Neuronal stem cell (in vitro differentiated cells): ENCODE results near the gene IRS1.

ENCODE experiments used
- DNase-seq: peaks from one replicate; pipeline ENCODE4 v3.0.0-alpha.2; 2013; ENCODE audit warnings: low spot score
- H2AFZ ChIP-seq: one replicate; pipeline ENCODE4 v1.6.1; 2013; ENCODE audit warnings: mild to moderate bottlenecking, low read length, inconsistent platforms
- H2AK5ac ChIP-seq: 2 replicates; pipeline ENCODE4 v1.6.1; 2013; ENCODE audit warnings: low read depth, mild to moderate bottlenecking, inconsistent platforms, low read length, moderate library complexity, mixed read lengths
- H2BK120ac ChIP-seq: 2 replicates; pipeline ENCODE4 v1.6.1; 2013; ENCODE audit warnings: low read depth, mild to moderate bottlenecking, inconsistent platforms, low read length, moderate library complexity, mixed read lengths
- H2BK12ac ChIP-seq: one replicate; pipeline ENCODE4 v1.6.1; 2013; ENCODE audit warnings: low read length, inconsistent platforms
- H2BK15ac ChIP-seq: 2 replicates; pipeline ENCODE4 v1.6.1; 2013; ENCODE audit warnings: mild to moderate bottlenecking, low read length, inconsistent platforms, mixed read lengths
- H2BK5ac ChIP-seq: one replicate; pipeline ENCODE4 v1.6.1; 2013; ENCODE audit warnings: inconsistent platforms, mild to moderate bottlenecking, low read length, moderate library complexity
- H3K14ac ChIP-seq: one replicate; pipeline ENCODE4 v1.6.1; 2013; ENCODE audit warnings: low read length, inconsistent platforms
- H3K18ac ChIP-seq: 2 replicates; pipeline ENCODE4 v1.6.1; 2013; ENCODE audit warnings: low read length, inconsistent platforms
- H3K23ac ChIP-seq: 2 replicates; pipeline ENCODE4 v1.6.1; 2013; ENCODE audit warnings: low read depth, mild to moderate bottlenecking, mixed read lengths, low read length, inconsistent platforms; ENCODE audit not compliant: poor library complexity
- H3K27ac ChIP-seq: replicated peaks from 3 replicates; pipeline ENCODE4 v1.5.1; 2013; ENCODE audit warnings: low read length, inconsistent platforms
- H3K27me3 ChIP-seq, 3 experiments: 2 replicates each; pipeline ENCODE4 v1.6.1; 2013; ENCODE audit warnings: low read length in 3 of 3, mild to moderate bottlenecking in 2 of 3, inconsistent platforms in 1 of 3, low read depth in 1 of 3, mixed read lengths in 1 of 3, moderate library complexity in 1 of 3; ENCODE audit not compliant: control insufficient read depth in 3 of 3, insufficient read depth in 3 of 3
- H3K36me3 ChIP-seq, 2 donors: replicated peaks in 1 of 2; 2 replicates each; pipeline ENCODE4 v1.6.1; 2013; ENCODE audit warnings: low read length in 2 of 2; ENCODE audit not compliant: control insufficient read depth in 2 of 2, insufficient read depth in 2 of 2
- H3K4ac ChIP-seq: 2 replicates; pipeline ENCODE4 v1.6.1; 2013; ENCODE audit warnings: inconsistent platforms, mild to moderate bottlenecking, low read length, moderate library complexity
- H3K4me1 ChIP-seq, 2 donors: 1 replicate in 1 of 2; 2 replicates in 1 of 2; pipeline ENCODE4 v1.6.1; 2013; ENCODE audit warnings: low read length in 2 of 2, low read depth in 1 of 2; ENCODE audit not compliant: control insufficient read depth in 2 of 2, insufficient read depth in 1 of 2
- H3K4me2 ChIP-seq: one replicate; pipeline ENCODE4 v1.6.1; 2013; ENCODE audit warnings: mild to moderate bottlenecking, low read length, inconsistent platforms; ENCODE audit not compliant: insufficient read depth, poor library complexity, severe bottlenecking
- H3K4me3 ChIP-seq, 2 donors: 2 replicates each; pipeline ENCODE4 v1.5.1; 2013; ENCODE audit warnings: low read length in 2 of 2, mild to moderate bottlenecking in 2 of 2, inconsistent platforms in 1 of 2, moderate library complexity in 1 of 2
- H3K79me1 ChIP-seq: one replicate; pipeline ENCODE4 v1.6.1; 2013; ENCODE audit warnings: low read depth, mild to moderate bottlenecking, inconsistent platforms, low read length, moderate library complexity
- H3K9ac ChIP-seq: one replicate; pipeline ENCODE4 v1.6.1; 2013; ENCODE audit warnings: mild to moderate bottlenecking, low read depth, low read length, inconsistent platforms; ENCODE audit not compliant: poor library complexity
- H3K9me3 ChIP-seq, 2 donors: replicated peaks in 1 of 2; 2 replicates each; pipeline versions ENCODE3 to v1.6.1; 2013; ENCODE audit warnings: low read length in 2 of 2, mild to moderate bottlenecking in 2 of 2, inconsistent platforms in 1 of 2, low read depth in 1 of 2, mixed read lengths in 1 of 2, moderate library complexity in 1 of 2; ENCODE audit not compliant: control insufficient read depth in 2 of 2, insufficient read depth in 1 of 2
- H4K8ac ChIP-seq: one replicate; pipeline ENCODE4 v1.6.1; 2013; ENCODE audit warnings: low read depth, mild to moderate bottlenecking, inconsistent platforms, low read length, moderate library complexity
- H4K91ac ChIP-seq: one replicate; pipeline ENCODE4 v1.6.1; 2013; ENCODE audit warnings: low read length, low read depth, mild to moderate bottlenecking, inconsistent platforms; ENCODE audit not compliant: poor library complexity
- WGBS, 2 donors: extraction: QIAGEN DNeasy Blood & Tissue Kit; methylation state at CpG; one replicate each; pipeline ENCODE4 v1.1.7; 2013; ENCODE audit warnings: missing lambda C conversion rate in 2 of 2, mixed read lengths in 1 of 2; ENCODE audit not compliant: insufficient read length in 2 of 2, insufficient replicate concordance in 1 of 2; ENCODE audit errors: extremely low coverage in 2 of 2; 5-methylcytosine and 5-hydroxymethylcytosine counted together

Gene IRS1

DNA sequence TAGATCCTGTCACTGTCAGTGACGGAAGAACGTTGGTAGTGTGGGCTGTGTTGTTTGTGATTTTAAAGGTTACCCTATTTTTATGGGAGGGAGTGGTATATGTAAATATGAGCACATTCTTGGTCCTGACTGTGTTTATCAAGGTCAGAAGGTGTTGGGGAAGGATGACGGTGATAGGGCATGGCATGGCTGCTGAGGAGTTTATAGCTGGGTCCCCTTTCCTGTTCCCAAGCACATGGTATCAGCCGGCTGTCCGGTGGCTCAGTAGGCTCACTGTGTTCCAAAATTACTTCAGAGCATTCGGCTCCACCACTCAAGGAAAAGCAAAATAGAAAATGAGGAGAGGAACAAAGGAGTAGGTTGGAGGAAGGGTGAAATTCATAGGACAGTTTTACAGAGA is 28.6 kb downstream of the IRS1 start:
- H3K79me1 ChIP-seq: peaks cover 2% of the 10 kb centered on the region
- H3K4me3 ChIP-seq: no peak overlapping the region
- WGBS, 2 donors: no CpG with 5 or more reads among the region's 6 CpGs
- peaks cover 7 to 9% of the 10 kb centered on the region in 2 donors for H3K4me1 ChIP-seq
- no peak overlapping the region for H2BK5ac ChIP-seq
- H2AK5ac ChIP-seq: no peak overlapping the region
- no peak for DNase-seq
- no peak overlapping the region for H3K23ac ChIP-seq
- no peak overlapping the region for H3K14ac ChIP-seq
- H3K9ac ChIP-seq: no peak overlapping the region
- H3K4me2 ChIP-seq: no peak overlapping the region
- H4K8ac ChIP-seq: no peak overlapping the region
- no peak overlapping the region for H3K27ac ChIP-seq
- no peak overlapping the region for H2BK120ac ChIP-seq
- H2BK15ac ChIP-seq: no peak overlapping the region
- H3K18ac ChIP-seq: no peak overlapping the region
- H2BK12ac ChIP-seq: no peak overlapping the region
- H3K4ac ChIP-seq: no peak overlapping the region
- no peaks in the 10 kb centered on the region for H3K27me3 ChIP-seq
- peaks cover 4 to 84% of the 10 kb centered on the region in 2 donors for H3K36me3 ChIP-seq
- H3K9me3 ChIP-seq: peaks cover 2 to 46% of the 10 kb centered on the region in 2 donors
- no peak overlapping the region for H4K91ac ChIP-seq
- H2AFZ ChIP-seq: no peak overlapping the region

GRCh38 chr2:226767056-226767813 is 32.4 kb downstream of the IRS1 start:
- no peak overlapping the region for H3K27ac ChIP-seq
- H2BK120ac ChIP-seq: no peak overlapping the region
- H2BK15ac ChIP-seq: no peak overlapping the region
- peaks cover 2 to 54% of the 10 kb centered on the region in 2 donors for H3K9me3 ChIP-seq
- H3K27me3 ChIP-seq: no peaks in the 10 kb centered on the region
- H2BK5ac ChIP-seq: no peak overlapping the region
- H3K79me1 ChIP-seq: no peaks in the 10 kb centered on the region
- no peak overlapping the region for H3K4ac ChIP-seq
- WGBS, 2 donors: no CpG with 5 or more reads among the region's 5 CpGs
- no peak overlapping the region for H3K14ac ChIP-seq
- H2BK12ac ChIP-seq: no peak overlapping the region
- no peak overlapping the region for H3K18ac ChIP-seq
- H2AFZ ChIP-seq: no peak overlapping the region
- H3K4me3 ChIP-seq: no peak overlapping the region
- H2AK5ac ChIP-seq: no peak overlapping the region
- DNase-seq: no peak
- H4K8ac ChIP-seq: no peak overlapping the region
- H3K23ac ChIP-seq: no peak overlapping the region
- no peak overlapping the region for H3K4me2 ChIP-seq
- peaks cover 0 to 3% of the 10 kb centered on the region in 2 donors for H3K4me1 ChIP-seq
- peaks cover 2 to 85% of the 10 kb centered on the region in 2 donors for H3K36me3 ChIP-seq
- no peak overlapping the region for H4K91ac ChIP-seq
- H3K9ac ChIP-seq: no peak overlapping the region

- peaks cover 0 to 3% of the 10 kb centered on the region in 2 donors for H3K4me1 ChIP-seq
- no peak overlapping the region for H2BK5ac ChIP-seq
- H3K23ac ChIP-seq: no peak overlapping the region
- H2BK120ac ChIP-seq: no peak overlapping the region
- H3K36me3 ChIP-seq: peaks cover 2 to 83% of the 10 kb centered on the region in 2 donors
- H3K4me2 ChIP-seq: no peak overlapping the region
- H4K8ac ChIP-seq: no peak overlapping the region
- H3K79me1 ChIP-seq: no peaks in the 10 kb centered on the region
- H2AK5ac ChIP-seq: no peak overlapping the region
- H2AFZ ChIP-seq: no peak overlapping the region
- H3K14ac ChIP-seq: no peak overlapping the region
- no peak overlapping the region for H2BK15ac ChIP-seq
- H3K18ac ChIP-seq: no peak overlapping the region
- no peak for DNase-seq
- no peak overlapping the region for H3K4ac ChIP-seq
- H2BK12ac ChIP-seq: no peak overlapping the region
- WGBS, 2 donors: no CpG with 5 or more reads among the region's 5 CpGs
- no peaks in the 10 kb centered on the region for H3K27me3 ChIP-seq
- H3K9ac ChIP-seq: no peak overlapping the region
- no peak overlapping the region for H3K27ac ChIP-seq
- no peak overlapping the region for H4K91ac ChIP-seq
- peaks cover 2 to 59% of the 10 kb centered on the region in 2 donors for H3K9me3 ChIP-seq
- no peak overlapping the region for H3K4me3 ChIP-seq
These were observed 33.1 kb downstream of the IRS1 start for GRCh38 chr2:226766352-226767055.

DNA sequence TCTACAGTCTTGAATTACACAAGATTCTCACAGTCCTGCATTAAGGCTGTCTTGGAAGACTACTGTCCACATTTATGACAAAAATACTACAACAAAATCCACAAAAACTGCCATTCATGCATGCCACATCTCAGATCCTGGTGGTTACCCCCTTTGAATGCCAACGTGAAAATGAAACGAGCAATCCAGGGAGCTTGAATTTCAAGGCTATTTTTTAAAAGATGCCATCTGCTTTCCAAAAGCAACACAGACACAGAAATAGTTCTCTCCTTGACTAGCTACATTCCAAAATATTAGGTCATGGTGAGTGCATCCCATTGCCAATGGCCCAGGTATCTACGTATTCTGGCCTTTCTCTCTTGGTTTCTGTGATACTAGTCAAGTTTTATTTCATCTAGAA is 36.3 kb downstream of the IRS1 start:
- no peak for DNase-seq
- H2AFZ ChIP-seq: no peak overlapping the region
- no peak overlapping the region for H2BK15ac ChIP-seq
- no peak overlapping the region for H3K27ac ChIP-seq
- no peak overlapping the region for H3K18ac ChIP-seq
- H3K4ac ChIP-seq: no peak overlapping the region
- no peak overlapping the region for H3K4me3 ChIP-seq
- no peak overlapping the region for H3K23ac ChIP-seq
- no peak overlapping the region for H3K4me2 ChIP-seq
- no peak overlapping the region for H2BK5ac ChIP-seq
- peaks cover 0 to 6% of the 10 kb centered on the region in 2 donors for H3K4me1 ChIP-seq
- peaks cover 2 to 77% of the 10 kb centered on the region in 2 donors for H3K36me3 ChIP-seq
- H3K9me3 ChIP-seq: peaks cover 3 to 65% of the 10 kb centered on the region in 2 donors
- no peak overlapping the region for H4K91ac ChIP-seq
- no peak overlapping the region for H3K9ac ChIP-seq
- no peak overlapping the region for H2BK120ac ChIP-seq
- WGBS, 2 donors: no CpG with 5 or more reads among the region's 3 CpGs
- H2AK5ac ChIP-seq: no peak overlapping the region
- no peaks in the 10 kb centered on the region for H3K79me1 ChIP-seq
- H3K27me3 ChIP-seq: no peaks in the 10 kb centered on the region
- no peak overlapping the region for H4K8ac ChIP-seq
- H2BK12ac ChIP-seq: no peak overlapping the region
- H3K14ac ChIP-seq: no peak overlapping the region
